Activated CD4-positive, alpha-beta T cell treated with anti-CD3 and anti-CD28 coated beads, Interleukin-2, amount 50 U/mL, for 24 hours (primary cell): ENCODE data around the gene PAPPA.

Source experiments
- DNase-seq, 2 donors: peaks; one replicate each; pipeline ENCODE4 v3.0.0-alpha.2; 2020; ENCODE audit warnings: low read depth in 1 of 2, low spot score in 1 of 2

Gene PAPPA

GRCh38 chr9:116213693-116214047 lies 60.1 kb downstream of the PAPPA start:
- DNase-seq: no peak

DNA sequence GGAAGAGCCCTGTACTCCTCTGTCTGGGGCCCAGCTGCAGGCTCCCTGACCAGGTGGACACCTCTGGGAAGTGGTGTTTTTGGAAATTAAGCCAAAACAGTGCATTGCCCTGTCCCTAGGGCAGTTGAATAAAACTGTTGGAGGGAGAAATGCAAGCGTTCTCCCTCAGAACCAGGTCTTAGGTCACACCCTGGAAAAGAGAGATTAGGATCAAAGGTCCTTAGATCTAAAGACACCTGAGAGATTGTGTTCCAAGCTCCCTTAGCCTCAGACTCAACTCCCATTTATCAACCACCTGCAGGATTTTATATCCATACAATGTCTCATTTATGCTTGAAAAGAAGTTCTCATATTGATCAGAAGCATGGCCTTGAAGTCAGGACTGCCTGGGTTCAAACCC lies 64.8 kb downstream of the PAPPA start:
- DNase-seq: no peak

DNA sequence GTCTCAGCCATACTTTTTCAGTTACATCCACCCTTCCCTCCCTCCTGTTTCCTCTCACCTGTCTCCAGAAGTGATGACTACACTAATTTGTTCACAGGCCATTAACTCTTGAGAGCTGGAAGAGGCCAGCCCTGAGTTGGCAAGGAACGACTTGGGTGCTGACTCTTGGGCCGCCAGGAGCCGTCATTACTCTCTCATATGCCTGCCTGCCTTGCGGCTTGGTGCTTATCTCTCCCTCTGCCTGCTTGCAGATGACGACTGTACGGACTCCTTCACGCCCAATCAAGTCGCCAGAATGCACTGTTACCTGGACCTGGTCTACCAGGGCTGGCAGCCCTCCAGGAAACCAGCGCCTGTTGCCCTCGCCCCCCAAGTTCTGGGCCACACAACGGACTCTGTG lies 66.1 kb downstream of the PAPPA start:
- DNase-seq: no peak

- DNase-seq: no peak
These were observed 70.3 kb downstream of the PAPPA start for GRCh38 chr9:116223926-116224325.

DNA sequence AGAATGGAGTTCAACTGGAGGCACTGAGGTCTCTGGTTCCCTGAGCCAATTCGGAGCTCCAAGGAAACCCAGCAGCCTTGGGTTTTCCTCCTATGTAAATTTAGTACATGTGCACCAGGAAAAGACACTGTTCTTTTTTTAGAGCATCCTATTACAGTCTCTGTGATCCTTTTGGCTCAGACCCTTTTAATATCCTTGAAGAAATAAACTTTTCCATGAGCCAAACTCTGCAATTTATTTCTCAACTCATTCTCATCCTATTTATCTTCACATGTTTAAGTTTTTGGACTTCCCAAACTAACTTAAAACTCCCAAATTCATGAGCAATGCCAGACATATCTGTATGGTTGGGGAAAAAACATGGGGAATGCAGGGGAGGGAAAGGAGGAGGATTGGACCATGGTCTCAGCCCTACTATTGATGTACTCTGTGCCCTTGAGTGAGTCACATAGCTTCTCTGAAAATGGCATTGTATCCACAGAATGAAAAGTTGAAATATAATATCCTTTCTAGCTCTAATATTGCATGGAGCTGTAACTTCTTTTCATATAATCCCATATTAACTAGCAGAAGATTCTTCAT lies 76.6 kb downstream of the PAPPA start:
- no peak for DNase-seq

DNA sequence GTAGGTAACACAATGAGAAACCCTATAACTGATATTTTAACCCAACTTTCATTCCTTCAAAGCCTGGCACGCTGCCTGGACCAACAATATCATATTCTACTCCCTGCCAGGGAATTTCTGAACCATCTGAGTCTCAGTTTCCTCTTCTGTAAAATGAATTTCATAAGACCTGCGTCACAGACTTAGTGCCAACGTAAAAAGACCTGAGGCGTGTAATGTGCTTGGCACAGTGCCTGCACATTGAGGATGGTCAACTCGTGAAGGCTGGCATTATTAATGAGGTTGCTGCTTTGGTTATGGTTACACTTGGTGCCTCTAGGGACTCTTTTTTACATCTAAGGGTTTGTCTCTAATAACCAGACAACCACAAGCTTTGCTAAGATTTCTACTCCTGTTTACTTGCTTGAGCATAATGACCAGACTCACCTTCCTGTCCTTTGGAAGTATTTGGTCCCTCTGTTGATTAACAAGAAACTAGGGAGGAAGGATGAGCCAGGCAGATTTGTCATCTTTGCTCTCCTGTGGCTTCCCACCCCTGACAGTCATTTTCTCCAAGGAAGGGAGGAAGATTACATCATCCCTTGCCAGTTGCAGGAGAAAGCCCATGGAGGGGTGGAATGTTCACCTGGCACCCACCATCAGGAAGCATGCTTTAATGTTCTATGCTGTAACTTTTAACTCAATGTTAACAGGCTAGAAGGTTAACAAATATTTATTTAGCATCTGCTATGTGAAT lies 79.0 kb downstream of the PAPPA start:
- DNase-seq: no peak

GRCh38 chr9:116233160-116233530 lies 79.6 kb downstream of the PAPPA start:
- no peak for DNase-seq

DNA sequence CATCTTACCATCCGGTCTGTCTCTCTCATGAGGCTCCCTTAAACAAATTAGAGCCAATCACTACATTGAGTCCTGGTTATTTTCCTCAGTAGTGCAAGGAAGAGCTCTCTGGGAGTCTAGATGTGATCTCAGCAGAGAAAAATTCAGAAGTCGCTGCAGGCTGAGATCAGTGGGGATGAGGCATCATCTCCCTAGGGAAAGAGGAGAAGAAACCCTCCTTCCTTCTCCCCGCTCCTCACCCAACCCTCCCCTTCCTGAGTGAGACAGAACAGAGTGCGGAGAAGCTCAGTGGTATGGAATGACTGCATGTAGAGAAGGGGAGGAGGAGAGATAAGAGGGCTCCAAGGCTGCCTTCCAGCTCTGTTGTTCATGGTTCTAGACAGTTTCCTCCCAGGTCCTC lies 80.5 kb downstream of the PAPPA start:
- no peak for DNase-seq

- DNase-seq: no peak
These were observed 83.4 kb downstream of the PAPPA start for GRCh38 chr9:116236979-116237378.

DNA sequence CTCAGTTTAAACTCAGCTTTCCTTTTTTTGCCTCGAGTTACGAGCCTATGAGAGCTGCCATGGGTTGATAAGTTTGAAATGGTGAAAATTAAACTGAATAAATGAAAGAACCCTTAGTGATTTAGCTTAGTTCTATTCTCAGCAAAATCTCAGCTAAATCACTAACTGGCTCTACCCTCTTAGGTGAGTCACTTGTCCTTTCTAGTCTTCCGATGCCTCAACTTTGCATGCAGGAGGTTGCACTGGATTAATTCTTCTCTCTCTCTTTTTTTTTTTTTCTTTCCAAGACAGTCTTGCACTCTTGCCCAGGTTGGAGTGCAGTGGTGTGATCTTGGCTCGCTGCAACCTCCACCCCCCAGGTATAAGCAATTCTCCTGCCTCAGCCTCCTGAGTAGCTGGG lies 83.9 kb downstream of the PAPPA start:
- DNase-seq: no peak

DNA sequence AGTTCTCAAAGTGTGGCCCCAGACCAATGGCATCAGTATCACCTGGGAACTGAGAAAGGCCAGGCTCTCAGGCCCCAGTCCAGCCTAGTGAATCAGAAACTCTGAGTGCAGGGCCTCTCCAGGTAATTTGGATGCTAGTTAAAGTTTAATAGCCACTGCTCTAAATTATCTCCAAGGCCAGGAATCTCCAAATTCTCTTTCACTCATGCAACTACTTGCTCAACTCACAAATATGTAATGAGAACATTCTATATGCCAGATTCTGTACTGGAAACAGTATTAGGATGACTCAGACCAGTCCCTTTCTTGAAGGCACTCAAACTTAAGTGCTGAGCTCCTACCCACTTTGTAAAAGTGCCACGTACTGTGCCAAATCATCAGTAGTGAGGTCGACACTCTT lies 84.6 kb downstream of the PAPPA start:
- DNase-seq: no peak

GRCh38 chr9:116238776-116239340 lies 85.3 kb downstream of the PAPPA start:
- DNase-seq: no peak

DNA sequence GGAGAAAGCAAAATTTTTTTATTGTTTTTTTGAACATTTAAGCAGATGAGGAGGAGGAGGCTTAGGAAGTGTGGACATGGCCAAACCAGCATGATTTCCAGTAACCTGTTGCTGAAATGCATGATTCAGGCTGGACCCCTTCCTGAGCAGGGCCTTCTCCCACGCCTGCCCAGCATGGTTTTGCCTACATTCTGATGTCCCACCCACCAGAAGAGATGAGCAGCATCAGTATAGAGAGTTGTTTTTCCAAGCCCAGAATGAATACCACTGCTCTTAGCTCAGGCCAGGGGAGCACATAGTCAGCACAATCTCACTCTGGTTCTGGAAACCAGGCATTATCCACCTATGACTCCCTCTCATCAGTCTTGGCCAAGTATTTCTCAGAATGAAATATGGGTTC lies 90.1 kb downstream of the PAPPA start:
- DNase-seq: no peak

GRCh38 chr9:116247284-116247683 lies 93.7 kb downstream of the PAPPA start:
- DNase-seq: no peak

GRCh38 chr9:116247791-116248374 lies 94.3 kb downstream of the PAPPA start:
- no peak for DNase-seq

DNA sequence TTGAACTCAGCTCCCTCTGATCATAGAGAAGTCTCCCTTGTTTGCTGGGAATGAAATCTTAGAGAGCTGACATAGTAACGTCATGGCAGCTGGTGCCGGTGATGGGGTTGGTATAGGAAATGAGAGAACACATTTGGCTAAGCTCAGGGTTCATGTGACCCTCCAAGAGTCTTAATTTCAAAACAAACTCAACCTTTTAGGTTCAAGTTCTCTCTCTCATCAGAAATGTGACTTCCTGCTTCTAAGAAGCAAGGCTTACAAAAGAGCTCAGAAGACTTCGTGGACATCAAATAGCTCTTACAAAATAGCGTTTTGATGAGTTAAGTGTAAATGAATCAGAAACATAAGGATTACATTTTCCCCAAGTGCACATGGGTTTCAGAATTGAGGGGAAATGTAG lies 97.3 kb downstream of the PAPPA start:
- DNase-seq: no peak

GRCh38 chr9:116251366-116251765 lies 97.8 kb downstream of the PAPPA start:
- no peak for DNase-seq

DNA sequence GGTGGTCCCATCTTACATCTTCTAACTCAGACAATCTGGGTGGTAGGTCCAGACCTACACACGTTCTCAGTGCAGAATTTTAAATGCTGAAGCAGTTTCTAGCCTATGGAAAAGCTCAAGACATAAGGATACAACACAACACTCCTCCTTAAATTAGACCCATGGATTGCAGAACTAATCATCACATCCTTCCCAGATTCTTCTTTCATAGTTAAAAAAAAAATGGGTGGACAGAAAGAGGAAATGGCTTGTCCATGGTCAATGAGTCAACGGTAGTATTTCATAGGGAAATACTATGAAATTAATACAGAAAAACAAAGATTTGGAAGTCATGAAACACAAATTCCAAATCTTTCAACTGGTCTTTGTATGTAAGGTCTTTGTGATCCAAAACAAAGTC lies 106.9 kb downstream of the PAPPA start:
- DNase-seq: no peak

- DNase-seq: no peak
These were observed 108.9 kb downstream of the PAPPA start for GRCh38 chr9:116262448-116262847.

DNA sequence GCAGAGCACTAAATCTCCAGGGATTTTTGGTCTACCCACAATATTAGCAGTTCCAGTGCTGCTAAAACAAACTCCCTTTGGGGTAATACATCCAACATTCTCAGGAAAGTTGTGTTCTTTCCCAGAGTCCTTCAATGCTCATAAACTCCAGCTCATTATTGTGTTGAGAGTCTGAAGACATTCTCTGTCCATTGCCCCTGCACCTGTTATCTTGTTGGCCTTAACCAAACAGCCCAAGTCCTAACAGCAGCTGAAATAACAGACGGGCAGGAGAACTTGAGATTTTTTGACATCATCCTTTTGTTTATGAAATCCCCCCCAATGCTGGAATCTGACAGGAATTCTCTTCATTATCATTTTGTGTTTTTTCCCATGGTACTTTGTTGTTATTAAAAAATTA lies 110.8 kb downstream of the PAPPA start:
- no peak for DNase-seq

- no peak for DNase-seq
These were observed 113.4 kb downstream of the PAPPA start for GRCh38 chr9:116267021-116267420.

DNA sequence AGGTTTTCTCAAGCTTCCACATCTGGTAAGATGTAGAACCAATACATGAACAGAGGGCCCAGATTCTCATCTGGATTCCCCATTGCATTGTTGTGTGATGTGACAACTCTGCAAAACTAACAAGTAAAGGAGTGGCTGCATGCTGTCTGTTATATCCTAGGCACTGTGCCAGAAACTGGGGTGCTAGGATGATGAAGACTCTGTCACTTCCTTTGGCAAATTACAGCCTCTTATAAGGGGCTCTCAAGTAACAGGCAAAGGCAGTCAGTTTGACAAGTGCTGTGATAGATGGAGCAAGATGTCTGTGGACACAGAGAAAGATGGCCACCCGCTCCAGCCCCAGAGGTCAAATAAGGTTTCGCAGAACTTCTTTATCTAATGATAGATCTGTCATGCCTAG lies 115.7 kb downstream of the PAPPA start:
- DNase-seq: no peak

DNA sequence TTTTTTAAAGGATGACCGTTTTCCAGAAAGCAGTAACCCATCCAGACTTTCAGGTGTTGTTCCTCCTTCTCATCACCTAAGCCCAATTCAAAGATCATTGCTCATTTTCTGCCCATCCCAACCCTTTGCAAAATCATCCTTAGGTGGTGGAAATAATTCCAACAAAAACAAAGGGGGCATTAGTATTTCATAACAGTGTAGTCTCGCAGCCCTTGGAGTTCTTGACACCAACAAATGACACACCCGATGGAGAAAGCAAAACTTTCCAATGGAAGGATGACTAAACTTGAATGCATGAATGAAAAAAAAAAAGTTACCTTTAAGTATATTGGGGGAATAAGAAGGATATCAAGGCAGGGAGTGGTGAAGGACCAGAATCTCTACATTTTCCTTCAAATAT lies 117.0 kb downstream of the PAPPA start:
- DNase-seq: no peak
